Measurements from ENCODE around the gene ZHX3.

The ZHX3 gene

GRCh38 chr20:41165001-41165882 is 152.3 kb downstream of the ZHX3 start:
- Histone ChIP-seq H3K4me3 (replicated peaks; ENCODE audit: insufficient read depth, low read length) (no peak overlapping the region), H3K27me3 (ENCODE audit: insufficient read depth, poor library complexity, severe bottlenecking) (peaks cover 7% of the 10 kb centered on the region), H3K27ac (replicated peaks) (no peak overlapping the region)
- TF ChIP-seq CTCF (IDR thresholded peaks at IDR 0.05; ENCODE audit: insufficient read depth, low read length) = no peak
- no peak for TF ChIP-seq GABPA (IDR thresholded peaks at IDR 0.05; ENCODE audit: low read depth)
- no peak for TF ChIP-seq SPI1 (IDR thresholded peaks at IDR 0.05; ENCODE audit: borderline replicate concordance, low read depth)
- TF ChIP-seq, protein P1, sequence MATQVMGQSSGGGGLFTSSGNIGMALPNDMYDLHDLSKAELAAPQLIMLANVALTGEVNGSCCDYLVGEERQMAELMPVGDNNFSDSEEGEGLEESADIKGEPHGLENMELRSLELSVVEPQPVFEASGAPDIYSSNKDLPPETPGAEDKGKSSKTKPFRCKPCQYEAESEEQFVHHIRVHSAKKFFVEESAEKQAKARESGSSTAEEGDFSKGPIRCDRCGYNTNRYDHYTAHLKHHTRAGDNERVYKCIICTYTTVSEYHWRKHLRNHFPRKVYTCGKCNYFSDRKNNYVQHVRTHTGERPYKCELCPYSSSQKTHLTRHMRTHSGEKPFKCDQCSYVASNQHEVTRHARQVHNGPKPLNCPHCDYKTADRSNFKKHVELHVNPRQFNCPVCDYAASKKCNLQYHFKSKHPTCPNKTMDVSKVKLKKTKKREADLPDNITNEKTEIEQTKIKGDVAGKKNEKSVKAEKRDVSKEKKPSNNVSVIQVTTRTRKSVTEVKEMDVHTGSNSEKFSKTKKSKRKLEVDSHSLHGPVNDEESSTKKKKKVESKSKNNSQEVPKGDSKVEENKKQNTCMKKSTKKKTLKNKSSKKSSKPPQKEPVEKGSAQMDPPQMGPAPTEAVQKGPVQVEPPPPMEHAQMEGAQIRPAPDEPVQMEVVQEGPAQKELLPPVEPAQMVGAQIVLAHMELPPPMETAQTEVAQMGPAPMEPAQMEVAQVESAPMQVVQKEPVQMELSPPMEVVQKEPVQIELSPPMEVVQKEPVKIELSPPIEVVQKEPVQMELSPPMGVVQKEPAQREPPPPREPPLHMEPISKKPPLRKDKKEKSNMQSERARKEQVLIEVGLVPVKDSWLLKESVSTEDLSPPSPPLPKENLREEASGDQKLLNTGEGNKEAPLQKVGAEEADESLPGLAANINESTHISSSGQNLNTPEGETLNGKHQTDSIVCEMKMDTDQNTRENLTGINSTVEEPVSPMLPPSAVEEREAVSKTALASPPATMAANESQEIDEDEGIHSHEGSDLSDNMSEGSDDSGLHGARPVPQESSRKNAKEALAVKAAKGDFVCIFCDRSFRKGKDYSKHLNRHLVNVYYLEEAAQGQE (IDR thresholded peaks at IDR 0.05; ENCODE audit: insufficient replicate concordance, low read depth) = no peak
- no peak for TF ChIP-seq POLR2AphosphoS5 (IDR thresholded peaks at IDR 0.05; ENCODE audit: low read depth)
- DNase-seq (ENCODE audit: low read depth in 1 of 2, low spot score in 1 of 2) = no peak

GRCh38 chr20:41163821-41164220 is 153.7 kb downstream of the ZHX3 start:
- no peak for DNase-seq (ENCODE audit: low read depth in 1 of 2, low spot score in 1 of 2)
- no peak overlapping the region for H3K27ac ChIP-seq (replicated peaks)
- no peak overlapping the region for H3K4me3 ChIP-seq (replicated peaks; ENCODE audit: insufficient read depth, low read length)
- no peak for TF ChIP-seq POLR2AphosphoS5 (IDR thresholded peaks at IDR 0.05; ENCODE audit: low read depth)
- no peak for TF ChIP-seq SPI1 (IDR thresholded peaks at IDR 0.05; ENCODE audit: borderline replicate concordance, low read depth)
- TF ChIP-seq CTCF (IDR thresholded peaks at IDR 0.05; ENCODE audit: insufficient read depth, low read length) = no peak
- TF ChIP-seq GABPA (IDR thresholded peaks at IDR 0.05; ENCODE audit: low read depth) = no peak
- TF ChIP-seq, protein P1 (IDR thresholded peaks at IDR 0.05; ENCODE audit: insufficient replicate concordance, low read depth) = no peak
- peaks cover 6% of the 10 kb centered on the region for H3K27me3 ChIP-seq (ENCODE audit: insufficient read depth, poor library complexity, severe bottlenecking)

GRCh38 chr20:41162396-41162795 is 155.1 kb downstream of the ZHX3 start:
- no peak for DNase-seq (ENCODE audit: low read depth in 1 of 2, low spot score in 1 of 2)
- Histone ChIP-seq H3K27me3 (ENCODE audit: insufficient read depth, poor library complexity, severe bottlenecking) (peaks cover 8% of the 10 kb centered on the region), H3K4me3 (replicated peaks; ENCODE audit: insufficient read depth, low read length) (no peak overlapping the region), H3K27ac (replicated peaks) (no peak overlapping the region)
- TF ChIP-seq, protein P1 (IDR thresholded peaks at IDR 0.05; ENCODE audit: insufficient replicate concordance, low read depth) = no peak
- TF ChIP-seq CTCF (IDR thresholded peaks at IDR 0.05; ENCODE audit: insufficient read depth, low read length) (no peak), GABPA (IDR thresholded peaks at IDR 0.05; ENCODE audit: low read depth) (no peak), POLR2AphosphoS5 (IDR thresholded peaks at IDR 0.05; ENCODE audit: low read depth) (no peak), SPI1 (IDR thresholded peaks at IDR 0.05; ENCODE audit: borderline replicate concordance, low read depth) (no peak)
